ENCODE measurements around the gene ARHGEF10L. TPM values are rescaled to one million over a fixed set of nuclear protein-coding genes. Genes with fewer than 3 reads are reported as not detected.

ARHGEF10L gene
- total RNA-seq, 1 donor from 2014 or later: not detected

GRCh38 chr1:17632106-17632505, 92.6 kb downstream of the ARHGEF10L start:
- intact Hi-C loops (cut with micrococcal nuclease): no loop called here

- intact Hi-C loops (cut with micrococcal nuclease): no loop called here
Observed at GRCh38 chr1:17632541-17633184, 93.2 kb downstream of the ARHGEF10L start.

- intact Hi-C loops (cut with micrococcal nuclease): no loop called here
Observed at GRCh38 chr1:17633654-17634053, 94.2 kb downstream of the ARHGEF10L start.

GRCh38 chr1:17635276-17635675, 95.8 kb downstream of the ARHGEF10L start:
- intact Hi-C loops (cut with micrococcal nuclease): no loop called here

- intact Hi-C loops (cut with micrococcal nuclease): no loop called here
Observed at GRCh38 chr1:17635811-17636210, 96.3 kb downstream of the ARHGEF10L start.

GRCh38 chr1:17636612-17637011, 97.1 kb downstream of the ARHGEF10L start:
- intact Hi-C loops (cut with micrococcal nuclease): no loop called here

- intact Hi-C loops (cut with micrococcal nuclease): no loop called here
Observed at GRCh38 chr1:17637055-17637454, 97.6 kb downstream of the ARHGEF10L start.

- intact Hi-C loops (cut with micrococcal nuclease): no loop called here
Observed at GRCh38 chr1:17639703-17640340, 100.3 kb downstream of the ARHGEF10L start.

GRCh38 chr1:17640393-17640792, 100.9 kb downstream of the ARHGEF10L start:
- intact Hi-C loops (cut with micrococcal nuclease): no loop called here

GRCh38 chr1:17640975-17641374, 101.5 kb downstream of the ARHGEF10L start:
- intact Hi-C loops (cut with micrococcal nuclease): no loop called here

- intact Hi-C loops (cut with micrococcal nuclease): no loop called here
Observed at GRCh38 chr1:17642169-17642568, 102.7 kb downstream of the ARHGEF10L start.

GRCh38 chr1:17642943-17643342, 103.4 kb downstream of the ARHGEF10L start:
- intact Hi-C loops (cut with micrococcal nuclease): no loop called here

- intact Hi-C loops (cut with micrococcal nuclease): no loop called here
Observed at GRCh38 chr1:17643861-17644703, 104.6 kb downstream of the ARHGEF10L start.

- intact Hi-C loops (cut with micrococcal nuclease): no loop called here
Observed at GRCh38 chr1:17645068-17645911, 105.8 kb downstream of the ARHGEF10L start.

GRCh38 chr1:17646444-17647280, 107.2 kb downstream of the ARHGEF10L start:
- intact Hi-C loops (cut with micrococcal nuclease): no loop called here

- intact Hi-C loops (cut with micrococcal nuclease): no loop called here
Observed at GRCh38 chr1:17648457-17649145, 109.1 kb downstream of the ARHGEF10L start.

GRCh38 chr1:17649371-17650106, 110.0 kb downstream of the ARHGEF10L start:
- intact Hi-C loops (cut with micrococcal nuclease): no loop called here

GRCh38 chr1:17653276-17653675, 113.8 kb downstream of the ARHGEF10L start:
- intact Hi-C loops (cut with micrococcal nuclease): no loop called here

- intact Hi-C loops (cut with micrococcal nuclease): no loop called here
Observed at GRCh38 chr1:17653728-17654351, 114.3 kb downstream of the ARHGEF10L start.
